WTC11 (cell line): ENCODE measurements around the gene PRKAG2.

Experiments used
- CREB1 ChIP-seq: sonication (generic); formaldehyde crosslinking; IDR thresholded peaks from 2 replicates; pipeline ENCODE4 v1.8.0; 2023; ENCODE audit warnings: mild to moderate bottlenecking, missing genetic modification reagents
- CREM ChIP-seq: sonication (generic); formaldehyde crosslinking; IDR thresholded peaks from 2 replicates; pipeline ENCODE4 v1.8.1; 2022; ENCODE audit warnings: mild to moderate bottlenecking, missing genetic modification reagents, moderate library complexity
- CTCF ChIP-seq: fragments of 200-600 bp; IDR thresholded peaks from 2 replicates; pipeline ENCODE4 v1.8.0; 2022; ENCODE audit warnings: antibody characterized with exemption
- FOXJ3 ChIP-seq: sonication (generic); formaldehyde crosslinking; IDR thresholded peaks from 2 replicates; pipeline ENCODE4 v1.9.0; 2021; ENCODE audit warnings: missing genetic modification reagents, mild to moderate bottlenecking, borderline replicate concordance
- GABPB1 ChIP-seq: sonication (generic); formaldehyde crosslinking; IDR thresholded peaks from 2 replicates; pipeline ENCODE4 v1.8.1; 2023; ENCODE audit warnings: mild to moderate bottlenecking, missing genetic modification reagents
- GTF2I ChIP-seq: fragments of 250-450 bp; sonication (Bioruptor Pico); conservative IDR thresholded peaks from 2 replicates; pipeline ENCODE4 v1.4.0; 2021; ENCODE audit warnings: mild to moderate bottlenecking
- KAT7 ChIP-seq: sonication (generic); formaldehyde crosslinking; IDR thresholded peaks from 2 replicates; pipeline ENCODE4 v1.8.1; 2023; ENCODE audit warnings: missing genetic modification reagents, mild to moderate bottlenecking, borderline replicate concordance

GRCh38 chr7:151850491-151851124 is 26.3 kb downstream of the PRKAG2 start:
- no peak for TF ChIP-seq GTF2I (CRISPR knock-in tag)
- no peak for TF ChIP-seq CTCF
- no peak for TF ChIP-seq CREM (CRISPR knock-in tag)
- no peak for TF ChIP-seq GABPB1
- TF ChIP-seq FOXJ3: no peak
- no peak for TF ChIP-seq CREB1
- TF ChIP-seq KAT7 (CRISPR knock-in tag): no peak
